Measurements from ENCODE around the gene ZFY. TPM values are rescaled to one million over a fixed set of nuclear protein-coding genes. Genes with fewer than 3 reads are reported as not detected.
"Not testable (repeated sequence)": the region's sequence is repeated elsewhere in the genome, so short reads cannot be mapped to it uniquely, and the experiment has no call there.

ZFY gene
- total RNA-seq, 1 donor from 2014 or later, result 17.7 TPM

GRCh38 chrY:2973110-2973751 is 38.0 kb downstream of the ZFY start:
- DNase-seq (ENCODE audit: low read depth), result no peak

- no peak for DNase-seq (ENCODE audit: low read depth)
Measured at GRCh38 chrY:2979283-2979682, 44.1 kb downstream of the ZFY start.

GRCh38 chrY:2984491-2984890 is 49.3 kb downstream of the ZFY start:
- DNase-seq (ENCODE audit: low read depth), result peak; percentile 70

- not testable (repeated sequence) for DNase-seq (ENCODE audit: low read depth)
Measured at GRCh38 chrY:2987178-2987577, 52.0 kb downstream of the ZFY start.

GRCh38 chrY:2997369-2997768 is 62.2 kb downstream of the ZFY start:
- not testable (repeated sequence) for DNase-seq (ENCODE audit: low read depth)

- DNase-seq (ENCODE audit: low read depth), result no peak
Measured at GRCh38 chrY:3002190-3002589, 67.0 kb downstream of the ZFY start.

GRCh38 chrY:3002680-3003515 is 67.7 kb downstream of the ZFY start:
- no peak for DNase-seq (ENCODE audit: low read depth)

GRCh38 chrY:3003516-3003830 is 68.3 kb downstream of the ZFY start:
- DNase-seq (ENCODE audit: low read depth), result no peak

GRCh38 chrY:3003846-3004245 is 68.7 kb downstream of the ZFY start:
- DNase-seq (ENCODE audit: low read depth), result no peak

- not testable (repeated sequence) for DNase-seq (ENCODE audit: low read depth)
Measured at GRCh38 chrY:3006031-3006430, 70.8 kb downstream of the ZFY start.

- no peak for DNase-seq (ENCODE audit: low read depth)
Measured at GRCh38 chrY:3007967-3008366, 72.8 kb downstream of the ZFY start.

- DNase-seq (ENCODE audit: low read depth), result no peak
Measured at GRCh38 chrY:3012226-3012625, 77.0 kb downstream of the ZFY start.

GRCh38 chrY:3016594-3016993 is 81.4 kb downstream of the ZFY start:
- no peak for DNase-seq (ENCODE audit: low read depth)

- no peak for DNase-seq (ENCODE audit: low read depth)
Measured at GRCh38 chrY:3018546-3018945, 83.4 kb downstream of the ZFY start.

GRCh38 chrY:3019584-3019983 is 84.4 kb downstream of the ZFY start:
- DNase-seq (ENCODE audit: low read depth), result no peak

- DNase-seq (ENCODE audit: low read depth), result no peak
Measured at GRCh38 chrY:3021176-3021575, 86.0 kb downstream of the ZFY start.

- peak; percentile 77 for DNase-seq (ENCODE audit: low read depth)
Measured at GRCh38 chrY:3023606-3024005, 88.4 kb downstream of the ZFY start.

- no peak for DNase-seq (ENCODE audit: low read depth)
Measured at GRCh38 chrY:3025357-3025756, 90.2 kb downstream of the ZFY start.

Other genes with a start within 250 kb of the ZFY start
- not detected in 2 replicates for gene SRY, start 147.7 kb upstream of the ZFY start, total RNA-seq
- 281 and 297 TPM in 2 replicates for gene RPS4Y1, start 93.8 kb upstream of the ZFY start, total RNA-seq